Neuron (in vitro differentiated cells): ENCODE results near the gene CCM2.
"Not testable (repeated sequence)": the region's sequence is repeated elsewhere in the genome, so short reads cannot be mapped to it uniquely, and the experiment has no call there.

Experiments used
- H2AFZ ChIP-seq: one replicate; pipeline ENCODE4 v1.6.1; 2013; ENCODE audit warnings: low read depth, mild to moderate bottlenecking, inconsistent platforms, low read length, moderate library complexity
- H3K27me3 ChIP-seq: one replicate; pipeline ENCODE4 v1.6.1; 2013; ENCODE audit warnings: low read length; ENCODE audit not compliant: insufficient read depth
- H3K36me3 ChIP-seq: one replicate; pipeline ENCODE4 v1.6.1; 2013; ENCODE audit warnings: low read length; ENCODE audit not compliant: insufficient read depth
- H3K4me1 ChIP-seq: one replicate; pipeline ENCODE4 v1.6.1; 2013; ENCODE audit warnings: low read length; ENCODE audit not compliant: insufficient read depth
- H3K4me3 ChIP-seq: 2 replicates; pipeline ENCODE4 v1.5.1; 2013; ENCODE audit warnings: mild to moderate bottlenecking, low read length, moderate library complexity
- H3K9me3 ChIP-seq: one replicate; pipeline ENCODE4 v1.6.1; 2013; ENCODE audit warnings: low read length

CCM2 gene

GRCh38 chr7:44992004-44992795 is 7.8 kb upstream of the CCM2 start:
- not testable (repeated sequence) for H3K27me3 ChIP-seq, H3K4me3 ChIP-seq, H3K4me1 ChIP-seq, H2AFZ ChIP-seq, H3K9me3 ChIP-seq, H3K36me3 ChIP-seq

GRCh38 chr7:44994877-44995554 is 5.0 kb upstream of the CCM2 start:
- Histone ChIP-seq H3K4me3 (no peak overlapping the region), H3K27me3 (no peaks in the 10 kb centered on the region), H2AFZ (no peak overlapping the region), H3K36me3 (no peaks in the 10 kb centered on the region), H3K4me1 (no peaks in the 10 kb centered on the region), H3K9me3 (no peaks in the 10 kb centered on the region)

- no peaks in the 10 kb centered on the region for H3K9me3 ChIP-seq
- H3K4me3 ChIP-seq: no peak overlapping the region
- H3K27me3 ChIP-seq: no peaks in the 10 kb centered on the region
- peaks cover under 1% of the 10 kb centered on the region for H3K4me1 ChIP-seq
- no peaks in the 10 kb centered on the region for H3K36me3 ChIP-seq
- H2AFZ ChIP-seq: no peak overlapping the region
Observed at GRCh38 chr7:44995555-44996493, 4.2 kb upstream of the CCM2 start.

- Histone ChIP-seq H3K4me1 (peaks cover 11% of the 10 kb centered on the region), H2AFZ (peak overlapping the region; percentile 84), H3K4me3 (peak overlapping the region; percentile 65), H3K36me3 (peaks cover 3% of the 10 kb centered on the region), H3K9me3 (no peaks in the 10 kb centered on the region), H3K27me3 (no peaks in the 10 kb centered on the region)
Observed at GRCh38 chr7:44998153-44998871, 1.7 kb upstream of the CCM2 start.

DNA sequence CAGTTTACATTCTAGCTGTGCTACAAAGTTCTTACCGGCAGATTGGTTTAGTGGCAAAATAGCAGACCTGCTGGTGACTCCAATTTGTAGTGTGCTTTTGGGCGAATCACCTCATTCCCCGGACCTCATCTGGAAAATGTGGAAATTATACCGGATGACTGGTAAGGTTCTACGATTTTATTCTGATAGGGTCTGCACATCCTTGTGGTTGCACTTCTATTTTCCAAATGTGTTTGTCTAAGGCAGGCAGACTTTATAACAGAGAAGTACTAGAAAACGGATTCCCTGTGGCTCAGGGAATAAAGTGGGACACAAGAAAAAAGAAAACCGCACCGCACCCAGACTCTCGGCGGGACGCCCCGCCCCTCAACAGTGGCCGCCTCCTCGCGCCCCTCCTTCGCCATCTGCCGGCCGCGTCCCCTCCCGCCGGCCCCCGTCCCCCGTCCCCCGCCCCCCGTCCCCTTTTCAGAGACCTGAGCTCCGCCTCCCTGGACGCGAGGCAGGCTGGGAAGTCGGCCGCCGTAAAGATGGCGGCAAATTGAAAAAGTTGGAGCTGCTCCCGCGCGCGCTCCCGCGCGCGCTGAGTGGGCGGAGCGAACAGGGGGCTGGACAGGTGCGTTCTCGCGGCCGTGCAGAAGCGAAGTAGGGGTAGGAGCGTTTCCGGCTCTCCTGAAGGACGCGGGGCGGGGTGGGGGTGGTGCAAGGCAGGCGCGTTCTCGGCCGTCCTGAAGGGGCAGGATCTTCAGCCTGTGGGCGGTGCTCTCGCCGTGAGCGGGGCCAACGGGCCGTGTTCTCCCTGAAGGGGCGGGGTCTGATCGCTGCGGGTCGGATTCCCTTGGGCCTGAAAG is 532 bp upstream of the CCM2 start:
- Histone ChIP-seq H3K36me3 (peaks cover 3% of the 10 kb centered on the region), H3K4me3 (peak overlapping the region; percentile 65), H3K9me3 (no peaks in the 10 kb centered on the region), H3K27me3 (no peaks in the 10 kb centered on the region), H2AFZ (peak overlapping the region; percentile 84), H3K4me1 (peaks cover 11% of the 10 kb centered on the region)

DNA sequence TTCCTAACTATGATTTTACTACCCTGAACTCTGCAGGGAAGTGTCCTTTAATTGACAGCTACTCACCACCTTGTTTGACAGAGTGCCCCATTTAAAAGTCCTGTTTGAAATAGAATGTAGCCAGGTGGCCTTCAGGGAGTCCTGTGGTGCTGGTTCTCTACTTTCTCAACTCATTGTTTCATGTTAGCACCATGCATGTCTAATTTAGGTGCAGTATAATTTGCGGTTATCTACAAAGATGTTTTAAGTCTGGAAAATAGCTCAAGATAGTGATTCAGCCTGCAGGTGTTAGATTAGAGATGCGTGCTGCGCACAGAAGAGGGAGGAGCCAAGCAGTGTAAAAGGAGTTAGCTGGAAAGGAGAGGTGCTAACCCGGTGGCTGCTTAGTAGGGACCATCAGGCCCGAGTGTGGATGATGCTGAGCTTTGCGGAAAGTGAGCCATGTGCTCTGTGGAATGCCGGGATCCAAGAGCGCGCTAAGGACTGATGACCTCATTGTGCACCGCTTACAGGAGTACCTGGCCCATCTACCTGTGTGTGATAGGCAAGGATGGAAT is 1.2 kb downstream of the CCM2 start:
- H3K36me3 ChIP-seq: peaks cover 3% of the 10 kb centered on the region
- H3K4me1 ChIP-seq: peaks cover 11% of the 10 kb centered on the region
- no peaks in the 10 kb centered on the region for H3K9me3 ChIP-seq
- H3K4me3 ChIP-seq: peak overlapping the region; percentile 61
- no peaks in the 10 kb centered on the region for H3K27me3 ChIP-seq
- no peak overlapping the region for H2AFZ ChIP-seq

DNA sequence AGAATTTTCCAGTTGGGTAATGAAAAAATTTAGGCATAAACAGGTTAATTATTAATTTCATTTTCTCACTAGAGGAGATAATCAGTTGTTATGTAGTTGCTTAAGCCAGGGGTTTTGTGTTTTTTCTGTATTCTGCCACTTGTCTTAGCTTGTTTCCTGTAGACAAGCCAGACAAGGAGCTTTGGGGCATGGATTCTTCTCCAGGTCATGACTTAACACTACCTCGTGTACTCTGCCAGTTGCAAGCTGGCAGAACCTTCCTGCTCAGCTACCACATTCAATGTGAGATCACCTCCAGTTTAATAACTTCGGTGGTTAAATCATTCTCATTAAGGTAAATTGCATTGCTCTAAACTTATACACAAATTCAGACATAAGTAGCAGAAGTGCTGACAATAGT is 1.8 kb downstream of the CCM2 start:
- Histone ChIP-seq H3K4me1 (peaks cover 11% of the 10 kb centered on the region), H3K36me3 (peaks cover 3% of the 10 kb centered on the region), H3K27me3 (no peaks in the 10 kb centered on the region), H3K4me3 (peak overlapping the region; percentile 61), H3K9me3 (no peaks in the 10 kb centered on the region), H2AFZ (no peak overlapping the region)

DNA sequence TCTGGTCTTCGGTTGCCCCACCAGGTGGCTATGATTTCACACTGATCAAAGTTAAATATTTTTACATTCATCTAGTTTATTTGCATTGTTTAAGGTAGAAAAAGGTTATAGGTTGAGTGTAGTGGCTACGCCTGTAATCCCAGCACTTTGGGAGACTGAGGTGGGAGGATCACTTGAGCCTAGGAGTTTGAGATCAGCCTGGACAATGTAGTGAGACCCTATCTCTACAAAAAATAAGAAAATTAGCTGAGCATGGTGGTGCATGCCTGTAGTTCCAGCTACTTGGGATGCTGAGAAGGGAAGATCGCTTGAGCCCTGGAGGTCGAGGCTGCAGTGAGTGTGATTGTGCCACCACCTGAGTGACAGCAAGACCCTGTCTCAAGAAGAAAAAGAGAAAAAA is 3.8 kb downstream of the CCM2 start:
- Histone ChIP-seq H3K4me1 (peaks cover 11% of the 10 kb centered on the region), H3K27me3 (no peaks in the 10 kb centered on the region), H3K9me3 (no peaks in the 10 kb centered on the region), H2AFZ (no peak overlapping the region), H3K36me3 (peaks cover 3% of the 10 kb centered on the region), H3K4me3 (no peak overlapping the region)

DNA sequence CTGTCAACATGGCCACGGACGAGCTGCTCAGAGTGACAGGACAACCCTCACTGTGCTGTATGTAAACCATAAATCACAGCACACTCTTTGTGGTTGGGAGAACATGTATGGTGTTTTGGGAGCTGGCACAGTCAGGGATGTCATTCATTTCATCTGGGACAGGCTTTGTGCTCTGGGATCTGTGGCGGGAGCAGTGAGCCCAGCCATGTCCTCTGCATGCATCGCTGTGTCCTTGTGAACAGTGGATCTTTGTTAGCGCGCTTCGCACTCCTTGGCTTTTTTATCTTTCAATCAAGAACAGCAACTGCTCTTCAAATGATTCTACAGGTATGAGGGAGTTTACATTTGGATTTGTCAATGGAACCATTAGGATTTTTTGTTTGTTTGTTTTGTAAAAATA is 7.1 kb downstream of the CCM2 start:
- Histone ChIP-seq H2AFZ (no peak overlapping the region), H3K4me3 (no peak overlapping the region), H3K27me3 (no peaks in the 10 kb centered on the region), H3K36me3 (peaks cover under 1% of the 10 kb centered on the region), H3K4me1 (no peaks in the 10 kb centered on the region), H3K9me3 (no peaks in the 10 kb centered on the region)

DNA sequence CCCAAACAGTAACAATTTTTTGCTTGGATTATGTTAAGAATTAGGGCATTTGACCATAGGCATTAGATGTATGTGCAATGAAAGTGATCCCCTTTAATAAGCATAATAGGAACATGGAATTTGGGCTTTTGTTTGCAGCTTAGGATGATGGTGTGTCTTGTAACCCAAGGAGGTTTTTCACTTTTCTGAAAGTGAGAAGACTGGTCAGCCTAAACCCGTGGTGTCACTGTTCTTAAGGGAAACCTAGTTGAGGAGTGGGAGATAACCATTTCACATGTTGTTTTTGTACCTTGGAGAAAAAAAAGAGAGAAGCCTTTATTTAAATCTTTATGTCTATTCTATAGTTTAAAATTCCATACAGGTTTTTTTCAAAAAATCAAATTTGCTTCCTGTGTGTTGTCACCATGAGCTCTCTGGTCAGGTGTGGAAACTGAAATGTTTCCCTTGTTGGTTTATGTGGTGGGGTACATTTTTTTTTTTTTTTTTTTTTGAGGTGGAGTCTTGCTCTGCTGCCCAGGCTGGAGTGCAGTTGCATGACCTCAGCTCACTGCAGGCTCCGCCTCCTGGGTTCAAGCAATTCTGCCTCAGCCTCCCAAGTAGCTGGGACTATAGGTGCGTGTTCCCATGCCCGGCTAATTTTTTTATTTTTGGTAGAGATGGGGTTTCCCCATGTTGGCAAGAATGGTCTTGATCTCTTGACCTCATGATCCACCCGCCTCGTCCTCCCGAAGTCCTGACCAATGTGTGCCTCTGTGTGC is 7.7 kb downstream of the CCM2 start:
- Histone ChIP-seq H3K9me3 (no peaks in the 10 kb centered on the region), H3K4me1 (no peaks in the 10 kb centered on the region), H3K4me3 (no peak overlapping the region), H3K27me3 (no peaks in the 10 kb centered on the region), H2AFZ (no peak overlapping the region), H3K36me3 (no peaks in the 10 kb centered on the region)

- H2AFZ ChIP-seq: no peak overlapping the region
- H3K4me3 ChIP-seq: no peak overlapping the region
- H3K4me1 ChIP-seq: no peaks in the 10 kb centered on the region
- peaks cover 7% of the 10 kb centered on the region for H3K9me3 ChIP-seq
- H3K36me3 ChIP-seq: no peaks in the 10 kb centered on the region
- no peaks in the 10 kb centered on the region for H3K27me3 ChIP-seq
Observed at GRCh38 chr7:45013465-45013967, 13.5 kb downstream of the CCM2 start.
